ENCODE measurements around the gene CMTM1.

DNA sequence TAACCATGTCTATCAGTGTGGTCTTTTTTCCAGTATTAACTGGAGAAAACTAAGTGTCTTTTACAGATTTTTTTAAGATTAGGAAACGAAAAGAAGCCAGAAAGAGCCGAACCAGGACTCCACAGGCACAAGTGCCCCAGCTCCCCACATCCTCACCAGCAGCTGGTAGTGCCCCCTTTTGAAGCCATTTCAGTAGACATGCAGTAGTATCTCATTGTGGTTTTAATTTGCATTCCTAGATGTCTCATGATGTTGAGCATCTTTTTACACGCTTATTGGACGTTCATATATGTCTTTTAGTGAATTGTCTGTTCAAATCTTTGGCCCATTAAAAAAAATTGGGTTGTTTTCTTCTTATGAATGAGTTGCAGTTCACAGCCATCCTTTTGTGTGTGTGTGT, 33.5 kb downstream of the CMTM1 start:
- TF ChIP-seq, protein P1, sequence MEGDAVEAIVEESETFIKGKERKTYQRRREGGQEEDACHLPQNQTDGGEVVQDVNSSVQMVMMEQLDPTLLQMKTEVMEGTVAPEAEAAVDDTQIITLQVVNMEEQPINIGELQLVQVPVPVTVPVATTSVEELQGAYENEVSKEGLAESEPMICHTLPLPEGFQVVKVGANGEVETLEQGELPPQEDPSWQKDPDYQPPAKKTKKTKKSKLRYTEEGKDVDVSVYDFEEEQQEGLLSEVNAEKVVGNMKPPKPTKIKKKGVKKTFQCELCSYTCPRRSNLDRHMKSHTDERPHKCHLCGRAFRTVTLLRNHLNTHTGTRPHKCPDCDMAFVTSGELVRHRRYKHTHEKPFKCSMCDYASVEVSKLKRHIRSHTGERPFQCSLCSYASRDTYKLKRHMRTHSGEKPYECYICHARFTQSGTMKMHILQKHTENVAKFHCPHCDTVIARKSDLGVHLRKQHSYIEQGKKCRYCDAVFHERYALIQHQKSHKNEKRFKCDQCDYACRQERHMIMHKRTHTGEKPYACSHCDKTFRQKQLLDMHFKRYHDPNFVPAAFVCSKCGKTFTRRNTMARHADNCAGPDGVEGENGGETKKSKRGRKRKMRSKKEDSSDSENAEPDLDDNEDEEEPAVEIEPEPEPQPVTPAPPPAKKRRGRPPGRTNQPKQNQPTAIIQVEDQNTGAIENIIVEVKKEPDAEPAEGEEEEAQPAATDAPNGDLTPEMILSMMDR (IDR thresholded peaks at IDR 0.05; ENCODE audit: insufficient read depth, low read length, poor library complexity, severe bottlenecking), result no peak
- TF ChIP-seq EZH2phosphoT487 (conservative IDR thresholded peaks at IDR 0.05; ENCODE audit: low read length), result no peak

Data from SU-DHL-6 (cell line).